GM18907 (cell line): ENCODE results near the gene PRKACA.

ENCODE experiments used
- ATAC-seq: cut with Tn5 transposase; IDR thresholded peaks from one replicate; pipeline ENCODE4 v1.9.1; 2021; ENCODE audit warnings: mild to moderate bottlenecking, moderate library complexity; ENCODE audit not compliant: unreplicated experiment

Gene PRKACA

DNA sequence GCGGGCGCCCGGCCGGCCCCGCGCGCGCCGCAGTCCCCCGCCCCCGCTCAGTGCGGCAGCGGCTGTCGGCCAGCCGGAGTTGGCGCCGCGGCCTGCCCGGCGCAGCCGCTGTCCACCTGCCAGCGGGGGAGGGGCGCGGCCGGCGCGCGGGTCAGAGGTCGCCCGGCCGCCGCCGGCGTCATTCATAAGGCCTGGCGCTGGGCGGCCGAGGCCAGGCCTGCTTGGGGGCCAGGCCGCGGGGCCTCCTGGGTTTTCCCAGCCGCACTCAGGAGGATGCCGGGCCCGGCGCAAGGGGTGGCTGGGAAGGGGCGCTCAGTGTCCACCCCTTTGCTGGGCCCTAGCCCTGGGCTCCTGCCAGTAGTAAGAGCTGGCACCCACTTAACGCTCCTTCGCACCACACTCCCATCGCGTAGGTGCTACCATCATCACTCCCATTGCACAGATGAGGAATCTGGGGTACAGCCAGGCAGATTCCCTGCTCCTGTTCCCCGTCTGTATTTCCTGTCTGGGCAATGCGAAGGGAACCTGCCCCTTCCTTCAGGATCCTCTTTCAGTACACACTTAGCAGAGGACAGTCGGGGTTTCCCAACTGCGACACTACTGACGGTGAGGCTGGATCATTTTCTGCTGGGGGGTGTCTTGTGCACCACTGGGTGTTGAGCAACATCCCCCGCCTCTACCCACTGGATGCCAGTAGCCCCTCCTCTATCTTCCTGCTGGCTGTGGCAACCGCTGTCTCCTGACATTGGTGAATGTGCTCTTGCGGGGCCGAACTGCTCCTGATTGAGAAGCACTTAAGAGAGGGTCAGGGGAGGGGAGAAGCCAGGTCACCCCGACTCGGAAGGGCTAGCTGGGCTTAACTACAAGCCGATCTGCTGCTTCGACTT, 846 bp upstream of the PRKACA start:
- peak; percentile 37 for ATAC-seq

DNA sequence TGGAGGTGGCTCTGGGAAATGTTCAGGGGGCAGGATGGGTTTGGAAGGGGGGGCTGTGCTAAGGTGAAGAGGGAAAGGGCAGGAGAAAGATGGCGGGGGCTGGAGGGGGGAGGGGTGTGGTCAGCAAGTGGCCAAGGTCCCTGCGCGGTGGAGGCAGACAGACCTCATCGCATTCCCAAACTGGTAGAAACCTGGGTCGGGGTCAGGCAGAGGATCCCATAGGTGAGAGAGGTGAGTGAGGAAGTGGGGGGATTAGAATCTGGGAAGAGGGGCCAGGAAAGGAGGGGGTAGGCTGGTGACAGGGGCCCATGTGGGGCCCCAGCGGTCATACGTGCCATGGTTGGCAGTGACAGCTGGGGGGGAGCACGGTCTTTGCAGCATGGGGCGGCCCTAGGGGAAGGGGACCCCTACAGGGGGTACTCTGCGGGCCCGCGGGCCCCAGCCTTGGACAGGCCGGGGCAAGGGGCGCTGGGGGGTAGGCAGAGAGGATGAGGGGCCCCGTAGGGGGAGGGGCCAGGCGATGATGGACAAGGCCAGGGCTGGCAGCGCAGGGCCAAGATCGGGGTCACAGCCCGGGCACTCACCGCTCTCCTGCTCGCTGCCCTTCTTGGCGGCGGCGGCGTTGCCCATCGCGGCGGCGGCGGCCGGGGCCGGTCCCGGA, 514 bp downstream of the PRKACA start:
- ATAC-seq: no peak

DNA sequence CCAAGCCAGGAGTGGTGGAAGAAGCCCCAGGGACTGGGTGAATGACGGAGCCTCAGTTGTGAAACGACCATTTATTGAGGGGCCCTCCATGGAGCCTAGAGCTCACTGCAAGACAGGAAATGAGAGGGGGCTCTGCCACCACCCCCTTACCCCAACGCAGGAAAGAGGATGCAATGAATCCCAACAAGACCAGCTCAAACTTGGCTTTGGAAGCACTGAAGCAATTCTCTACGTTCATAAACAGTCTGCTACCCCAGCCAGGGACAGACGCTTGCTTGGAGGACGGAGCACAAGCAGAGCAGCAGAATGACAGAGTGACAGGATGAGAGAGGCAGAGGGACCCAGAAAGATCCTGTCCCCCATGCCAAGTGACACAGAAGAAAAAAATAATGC, 1.0 kb downstream of the PRKACA start:
- no peak for ATAC-seq

- no peak for ATAC-seq
Observed at GRCh38 chr19:14115756-14116155, 1.8 kb downstream of the PRKACA start.

- no peak for ATAC-seq
Observed at GRCh38 chr19:14114854-14115253, 2.7 kb downstream of the PRKACA start.

DNA sequence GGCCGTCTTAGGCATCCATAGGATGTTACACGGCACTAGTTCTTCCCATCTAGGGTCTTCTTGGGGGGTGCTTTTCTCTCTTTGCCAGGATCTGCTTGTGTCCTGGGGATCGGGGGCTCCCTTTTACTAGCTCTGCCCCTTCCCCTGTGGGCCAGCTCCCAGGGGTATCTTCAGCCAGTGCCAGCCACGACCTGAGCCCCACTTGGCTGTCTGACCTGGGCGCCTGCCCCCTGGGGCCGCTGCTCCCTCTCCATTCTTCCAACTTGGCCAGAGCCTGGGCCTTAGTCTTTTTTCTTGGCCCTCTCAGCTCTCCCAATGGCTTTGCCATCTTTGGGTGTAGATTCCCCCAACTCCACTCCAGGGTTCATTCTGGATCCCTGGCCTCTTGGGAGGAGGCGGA, 3.1 kb downstream of the PRKACA start:
- no peak for ATAC-seq

DNA sequence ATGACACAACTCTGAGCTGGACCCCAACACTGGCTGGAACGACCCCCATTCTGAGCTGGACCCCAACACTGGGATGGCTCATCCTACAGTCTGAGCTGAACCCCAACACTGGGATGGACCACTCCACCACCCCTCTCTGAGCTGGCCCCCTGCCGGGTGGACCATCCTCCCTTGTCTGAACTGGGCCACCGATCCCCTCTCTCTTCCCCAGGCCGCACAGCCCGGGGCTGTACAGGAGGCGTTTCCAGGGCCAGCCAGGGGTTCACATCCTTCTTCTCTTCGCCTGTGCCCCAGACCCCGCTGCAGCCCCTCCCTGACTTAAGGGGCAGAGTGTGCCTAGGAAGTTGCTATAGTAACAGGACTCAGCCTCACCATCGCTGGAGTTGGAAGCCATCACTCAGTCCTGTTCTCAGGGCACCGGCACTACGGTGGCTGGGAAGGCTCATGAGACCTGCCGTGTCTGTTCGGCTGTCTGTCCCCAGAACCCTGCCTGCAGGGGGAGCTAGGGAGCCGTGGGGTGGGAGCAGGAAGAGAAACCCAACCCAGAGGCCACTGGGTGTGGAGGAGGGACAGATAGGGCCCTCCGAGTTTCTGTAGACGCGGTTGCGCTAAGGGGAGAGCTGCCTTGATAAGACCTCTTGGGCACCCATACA, 3.7 kb downstream of the PRKACA start:
- no peak for ATAC-seq

DNA sequence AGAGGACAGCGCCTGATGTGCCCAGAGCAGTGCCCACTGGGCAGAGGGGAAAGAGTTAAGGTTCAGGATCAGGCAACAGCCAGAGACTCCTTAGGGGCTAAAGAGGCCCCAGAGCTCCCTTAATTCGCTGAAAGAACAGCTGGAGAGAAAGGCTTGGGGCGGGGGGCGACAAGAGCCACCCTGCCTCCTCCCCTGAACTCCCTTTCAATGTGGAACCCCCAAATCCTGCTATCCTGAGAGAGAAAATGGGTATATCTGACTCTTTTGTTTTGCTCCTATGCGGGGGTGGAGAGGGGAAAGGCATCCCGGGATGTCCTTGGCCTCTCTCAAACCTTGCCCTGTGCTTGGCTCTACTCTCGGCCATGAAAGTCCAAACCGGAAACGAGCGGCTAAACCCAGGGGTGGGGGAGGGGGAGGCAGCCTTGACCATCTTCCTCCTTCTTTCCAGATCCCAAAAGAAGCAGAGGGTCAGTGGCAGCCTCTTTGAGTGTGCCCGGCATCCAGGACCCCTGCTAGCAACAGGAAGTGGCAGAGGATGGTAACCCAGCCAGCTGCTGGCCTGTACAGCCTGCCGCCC, 4.7 kb downstream of the PRKACA start:
- no peak for ATAC-seq

DNA sequence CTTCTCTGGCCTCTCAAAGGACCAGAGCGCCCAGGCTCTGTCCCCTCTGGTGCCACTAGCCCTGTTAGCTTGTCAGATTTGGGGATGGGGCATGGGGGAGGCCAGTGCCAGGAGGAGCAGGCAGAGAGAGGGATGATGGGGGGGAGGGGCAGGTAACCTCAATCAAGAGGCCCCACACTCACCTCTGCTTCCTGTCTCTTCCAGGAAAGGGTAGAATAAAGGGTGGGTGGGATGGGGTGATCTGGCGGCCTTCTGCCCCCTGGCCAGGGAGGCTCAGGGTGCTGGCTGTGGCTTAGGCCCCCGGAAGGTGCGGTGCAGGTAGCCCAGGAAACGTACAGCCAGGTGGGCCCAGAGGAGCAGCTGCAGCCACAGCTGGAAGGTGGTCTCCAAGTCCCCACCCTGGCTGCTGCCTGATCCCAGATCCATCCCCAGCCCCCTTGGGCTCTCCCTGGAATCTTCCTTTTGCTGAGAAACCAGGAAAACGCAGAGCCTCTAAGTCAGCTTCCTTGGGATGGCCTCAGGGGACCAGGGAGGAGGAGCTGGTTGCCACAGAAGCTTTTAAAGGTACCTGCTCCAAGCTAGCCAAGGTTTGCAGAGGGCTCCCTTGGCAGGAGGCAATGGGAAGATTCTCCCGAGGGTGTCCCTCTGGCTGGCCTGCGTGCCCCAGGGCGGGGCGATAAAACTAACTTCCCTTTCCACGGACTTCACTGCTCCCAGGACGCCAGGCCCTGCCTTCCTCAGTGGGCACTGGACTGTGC, 5.3 kb downstream of the PRKACA start:
- ATAC-seq: no peak

GRCh38 chr19:14111486-14111885, 6.1 kb downstream of the PRKACA start:
- ATAC-seq: no peak

DNA sequence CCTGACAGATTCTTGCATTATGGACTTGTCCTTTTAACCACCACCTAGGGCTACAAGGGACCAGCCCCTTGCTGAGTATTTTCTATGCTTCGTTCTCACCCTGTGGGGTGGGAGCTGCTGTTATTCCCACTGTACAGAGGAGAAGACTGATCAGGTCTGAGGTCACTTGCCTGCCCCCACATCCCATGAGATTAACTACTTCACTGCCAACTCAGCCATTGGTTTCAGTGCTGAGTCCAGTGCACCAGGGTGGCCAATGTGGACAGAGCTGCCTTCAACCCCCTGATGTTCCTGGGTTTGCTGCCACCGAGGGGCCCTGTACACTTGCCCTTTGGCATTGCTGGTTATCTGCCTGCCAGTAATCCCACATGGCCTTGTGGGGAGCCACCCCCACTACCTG, 6.9 kb downstream of the PRKACA start:
- no peak for ATAC-seq

DNA sequence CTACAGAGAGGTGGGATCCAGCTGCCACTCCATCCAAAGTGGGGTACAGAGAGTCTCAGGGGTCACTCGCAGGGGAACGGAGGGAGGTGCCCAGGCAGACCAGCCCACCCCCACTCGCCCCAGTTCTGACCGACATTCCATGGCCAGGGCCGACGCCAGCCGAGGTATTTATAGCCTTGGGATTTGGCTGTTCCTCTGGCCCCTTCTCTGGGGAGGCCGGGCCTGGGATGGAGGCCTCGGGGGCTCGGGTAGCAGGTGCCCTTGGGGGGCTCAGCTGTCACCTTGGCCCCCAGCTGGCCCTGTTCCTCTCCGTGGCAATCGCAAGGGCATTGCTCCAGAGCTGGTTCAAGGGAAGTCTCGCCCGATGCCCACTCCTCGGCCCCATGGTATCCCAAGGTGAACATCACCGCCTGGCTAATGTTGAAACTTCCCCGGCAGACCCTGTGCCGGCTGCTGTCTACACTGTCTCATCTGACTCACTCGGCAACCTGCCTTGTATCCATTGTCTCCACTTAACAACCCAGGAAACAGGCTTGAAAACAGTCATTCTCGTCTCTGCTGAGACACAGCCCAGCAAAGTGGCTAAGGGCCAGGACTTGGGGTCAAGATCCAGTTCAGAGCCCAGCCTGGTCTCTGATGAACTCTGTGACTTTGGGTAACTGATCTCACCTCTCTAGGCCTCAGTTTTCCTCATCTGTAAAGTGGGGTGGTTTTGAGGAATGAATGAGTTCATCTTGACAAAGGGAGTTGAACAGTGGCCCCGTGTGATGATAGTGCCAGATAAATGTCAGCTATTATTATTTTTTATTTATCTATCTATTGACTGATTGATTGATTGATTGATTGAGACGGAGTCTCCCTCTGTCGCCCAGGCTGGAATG, 9.7 kb downstream of the PRKACA start:
- ATAC-seq: no peak

GRCh38 chr19:14106840-14107239, 10.7 kb downstream of the PRKACA start:
- ATAC-seq: no peak

DNA sequence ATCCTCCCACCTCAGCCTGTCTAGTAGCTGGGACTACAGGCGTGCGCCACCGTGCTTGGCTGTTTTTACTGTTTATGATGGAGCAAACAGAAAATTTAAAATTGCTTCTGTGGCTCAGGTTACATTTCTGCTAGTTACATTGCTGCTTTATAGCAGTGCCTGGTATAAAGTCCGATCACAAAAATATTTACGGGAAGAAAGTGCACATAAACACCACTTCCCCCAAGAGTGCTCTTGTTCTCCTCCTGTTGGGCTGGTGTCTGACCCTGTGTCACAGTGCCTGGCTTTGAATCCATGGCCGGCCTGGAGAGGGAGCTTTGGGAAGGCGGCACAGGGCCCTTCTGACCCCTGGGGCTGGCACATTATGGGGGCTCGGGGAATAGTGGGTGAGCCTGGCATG, 11.9 kb downstream of the PRKACA start:
- ATAC-seq: no peak

- no peak for ATAC-seq
Observed at GRCh38 chr19:14103310-14103709, 14.3 kb downstream of the PRKACA start.

DNA sequence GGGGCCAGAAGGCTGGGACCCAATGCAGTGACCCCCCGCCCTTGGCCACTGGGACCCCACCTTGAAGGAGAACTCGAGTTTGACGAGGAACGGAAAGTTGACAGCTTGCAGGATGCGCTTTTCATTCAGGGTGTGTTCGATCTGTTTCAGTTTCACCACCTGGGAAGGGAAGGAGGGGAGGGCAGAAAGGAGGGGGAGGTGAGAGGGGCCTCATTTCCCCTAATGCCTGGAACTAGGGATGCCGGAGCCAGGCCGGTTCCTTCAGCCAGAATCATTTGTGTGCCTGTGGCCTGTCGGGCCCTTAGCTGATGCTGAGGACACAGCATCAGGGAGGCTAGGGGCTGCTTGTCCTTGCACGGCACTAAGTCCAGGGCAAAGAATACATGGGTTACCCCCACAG, 14.8 kb downstream of the PRKACA start:
- no peak for ATAC-seq

- no peak for ATAC-seq
Observed at GRCh38 chr19:14102102-14102696, 15.4 kb downstream of the PRKACA start.

DNA sequence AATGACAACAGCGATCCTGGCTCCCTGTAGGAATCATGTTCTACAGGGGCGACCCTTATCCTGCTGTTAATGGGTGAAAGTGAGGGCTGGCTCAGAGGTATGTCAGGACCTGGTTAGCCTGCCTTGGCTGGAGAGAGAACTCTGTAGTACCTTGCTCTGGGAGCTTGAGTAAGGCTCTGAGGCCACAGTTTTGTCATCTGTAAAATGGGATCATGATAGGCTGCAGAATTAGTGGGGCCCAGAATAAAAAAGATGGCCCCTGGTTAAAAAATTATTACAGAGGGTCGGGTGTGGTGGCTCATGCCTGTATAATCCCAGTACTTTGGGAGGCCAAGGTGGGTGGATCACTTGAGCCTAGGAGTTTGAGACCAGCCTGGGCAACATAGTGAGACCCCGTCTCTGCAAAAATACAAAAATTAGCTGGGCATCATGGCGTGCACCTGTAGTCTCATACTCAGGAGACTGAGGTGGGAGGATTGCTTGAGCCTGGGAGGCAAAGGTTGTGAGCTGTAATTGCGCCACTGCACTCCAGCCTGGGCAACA, 16.5 kb downstream of the PRKACA start:
- ATAC-seq: no peak

DNA sequence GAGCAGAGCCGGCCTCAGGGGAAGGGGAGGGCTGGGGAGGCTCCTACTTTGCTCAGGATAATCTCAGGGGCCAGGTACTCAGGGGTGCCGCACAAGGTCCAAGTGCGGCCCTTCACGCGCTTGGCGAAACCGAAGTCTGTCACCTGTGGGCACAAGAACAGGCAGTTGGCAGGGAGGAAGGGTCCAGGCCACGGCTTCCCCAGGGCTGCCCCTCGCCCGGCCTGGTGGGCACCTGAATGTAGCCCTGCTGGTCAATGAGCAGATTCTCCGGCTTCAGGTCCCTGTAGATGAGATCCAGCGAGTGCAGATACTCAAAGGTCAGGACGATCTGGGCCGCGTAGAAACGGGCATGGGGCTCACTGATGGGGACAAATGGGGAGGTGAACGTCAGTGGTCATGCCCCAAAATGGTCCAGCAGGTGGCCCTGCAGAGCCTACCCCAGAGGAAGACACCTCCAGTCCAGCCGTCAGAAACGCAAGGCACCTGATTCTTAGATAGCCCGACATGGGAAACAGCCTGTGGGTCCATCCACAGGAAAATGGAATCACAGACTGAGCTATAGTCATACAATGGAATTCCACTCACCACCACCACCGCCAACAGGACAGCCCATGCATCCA, 19.9 kb downstream of the PRKACA start:
- no peak for ATAC-seq
